K562 (cell line): ENCODE results near the gene CORT. TPM values are rescaled to one million over a fixed set of nuclear protein-coding genes. Genes with fewer than 3 reads are reported as not detected.

Experiments
- CBX2 ChIP-seq: fragments of 200-600 bp; sonication (generic); IDR thresholded peaks from one replicate; pipeline ENCODE4 v1.6.1; 2012; ENCODE audit warnings: mild to moderate bottlenecking, low read length, inconsistent platforms; ENCODE audit not compliant: insufficient read depth, poor library complexity, severe bottlenecking
- CC2D1A ChIP-seq: fragments of 450-650 bp; IDR thresholded peaks from 2 replicates; pipeline ENCODE4 v1.6.1; 2017; ENCODE audit warnings: mild to moderate bottlenecking
- CEBPB ChIP-seq: fragments of 450-650 bp; IDR thresholded peaks from 2 replicates; pipeline ENCODE4 v1.6.1; 2016; ENCODE audit warnings: missing genetic modification characterization, missing compliant biosample characterization
- NR2F6 ChIP-seq: fragments of 450-650 bp; formaldehyde crosslinking; IDR thresholded peaks from 2 replicates; pipeline ENCODE4 v1.4.0; 2020; ENCODE audit warnings: mild to moderate bottlenecking
- POLR2H ChIP-seq: IDR thresholded peaks from 2 replicates; pipeline ENCODE4 v1.6.1; 2016; ENCODE audit warnings: missing genetic modification characterization, low read depth, mild to moderate bottlenecking, control low read depth, missing compliant biosample characterization, moderate library complexity
- RBFOX2 ChIP-seq: fragments of 200-400 bp; formaldehyde crosslinking; IDR thresholded peaks from 2 replicates; pipeline ENCODE4 v1.6.1; 2017; ENCODE audit warnings: low read depth, mild to moderate bottlenecking, low read length, moderate library complexity
- TCF7L2 ChIP-seq: fragments of 150-350 bp; IDR thresholded peaks from 2 replicates; pipeline ENCODE4 v1.6.1; 2016; ENCODE audit warnings: low read depth, mild to moderate bottlenecking, low read length, moderate library complexity
- TRIM24 ChIP-seq, 2 experiments: fragments of 450-650 bp; IDR thresholded peaks; 2 replicates each; pipeline ENCODE4 v1.6.1; 2016
- ZNF23 ChIP-seq: fragments of 250-450 bp; sonication (Bioruptor Pico); IDR thresholded peaks from 2 replicates; pipeline ENCODE4 v1.4.0; 2020; ENCODE audit warnings: mild to moderate bottlenecking
- polyA plus RNA-seq, 8 experiments: library from polyadenylated mRNA; depleted of rRNA in 4 of 8; stranded (reverse) in 5 of 8; unstranded in 3 of 8; fragments of >200 nt; fragmentation: Nextera tagmentation in 2 of 8; fragmentation: Illumina TruSeq in 1 of 8; extraction: Ambion mirVana in 2 of 8; extraction: Trizol in 1 of 8; gene quantifications; 2 replicates each; pipeline versions ENCODE4 v1.2.1 to v1.2.3, GENCODE V29; 2011 to 2014; ENCODE audit warnings: inconsistent platforms in 1 of 8, missing spikeins in 1 of 8
- total RNA-seq, 7 experiments: library from RNA; depleted of rRNA in 6 of 7; stranded (reverse); fragments of >200 nt in 6 of 7; fragmentation: Illumina TruSeq in 2 of 7; extraction: Trizol in 2 of 7; gene quantifications; 2 replicates each; pipeline versions ENCODE4 v1.2.1 to v1.2.3, GENCODE V29; 2011 to 2021; ENCODE audit warnings: low replicate concordance in 1 of 7
- TF ChIP-seq, protein P1 (sequence below): fragments of 150-350 bp; conservative IDR thresholded peaks from 2 replicates; pipeline ENCODE4 v1.6.1; 2014; ENCODE audit warnings: low read length
- TF ChIP-seq, protein P2 (sequence below): fragments of 450-650 bp; IDR thresholded peaks from 2 replicates; pipeline ENCODE4 v1.6.1; 2016; ENCODE audit warnings: antibody characterized with exemption

Gene CORT
- total and polyA plus RNA-seq, 9 of the 15 experiments (the other 6 are each of a cell fraction or from before 2014, with no cell fraction given) = 0.08 to 0.54 (median 0.13) TPM; not detected in 5

DNA sequence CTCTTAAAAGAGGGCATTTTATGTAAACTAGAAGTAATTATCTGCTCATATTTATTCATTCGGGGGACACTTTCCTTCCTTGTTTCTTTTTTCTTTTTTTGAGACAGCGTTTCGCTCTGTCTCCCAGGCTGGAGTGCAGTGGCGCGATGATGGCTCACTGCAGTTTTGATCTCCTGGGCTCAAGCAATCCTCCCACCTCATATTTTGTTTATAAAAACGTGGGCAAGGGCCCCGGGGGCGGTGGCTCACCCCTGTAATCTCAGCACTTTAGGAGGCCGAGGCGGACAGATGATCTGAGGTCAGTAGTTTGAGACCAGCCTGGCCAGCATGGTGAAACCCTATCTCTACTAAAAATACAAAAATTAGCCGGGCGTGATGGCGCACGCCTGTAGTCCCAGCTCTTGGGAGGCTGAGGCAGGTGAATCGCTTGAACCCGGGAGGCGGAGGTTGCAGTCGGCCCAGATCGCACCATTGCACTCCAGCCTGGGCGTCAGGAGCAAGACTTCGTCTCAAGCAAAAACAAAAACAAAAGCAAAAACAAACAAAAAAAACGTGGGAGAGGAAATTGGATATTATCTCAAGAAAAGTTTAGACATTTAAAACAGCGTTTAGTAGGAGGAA lies 23.4 kb downstream of the CORT start (continued):
- TF ChIP-seq RBFOX2 = peak; percentile 30; the same call in 1 of the 2 replicates
- peak in 1 of 2 experiments; percentile 20; a peak in 1 of 4 replicates for TF ChIP-seq TRIM24 (IDR thresholded peaks at IDR 0.05)
- no peak for TF ChIP-seq CC2D1A
- TF ChIP-seq CEBPB (tag) = no peak
- TF ChIP-seq, protein P1, sequence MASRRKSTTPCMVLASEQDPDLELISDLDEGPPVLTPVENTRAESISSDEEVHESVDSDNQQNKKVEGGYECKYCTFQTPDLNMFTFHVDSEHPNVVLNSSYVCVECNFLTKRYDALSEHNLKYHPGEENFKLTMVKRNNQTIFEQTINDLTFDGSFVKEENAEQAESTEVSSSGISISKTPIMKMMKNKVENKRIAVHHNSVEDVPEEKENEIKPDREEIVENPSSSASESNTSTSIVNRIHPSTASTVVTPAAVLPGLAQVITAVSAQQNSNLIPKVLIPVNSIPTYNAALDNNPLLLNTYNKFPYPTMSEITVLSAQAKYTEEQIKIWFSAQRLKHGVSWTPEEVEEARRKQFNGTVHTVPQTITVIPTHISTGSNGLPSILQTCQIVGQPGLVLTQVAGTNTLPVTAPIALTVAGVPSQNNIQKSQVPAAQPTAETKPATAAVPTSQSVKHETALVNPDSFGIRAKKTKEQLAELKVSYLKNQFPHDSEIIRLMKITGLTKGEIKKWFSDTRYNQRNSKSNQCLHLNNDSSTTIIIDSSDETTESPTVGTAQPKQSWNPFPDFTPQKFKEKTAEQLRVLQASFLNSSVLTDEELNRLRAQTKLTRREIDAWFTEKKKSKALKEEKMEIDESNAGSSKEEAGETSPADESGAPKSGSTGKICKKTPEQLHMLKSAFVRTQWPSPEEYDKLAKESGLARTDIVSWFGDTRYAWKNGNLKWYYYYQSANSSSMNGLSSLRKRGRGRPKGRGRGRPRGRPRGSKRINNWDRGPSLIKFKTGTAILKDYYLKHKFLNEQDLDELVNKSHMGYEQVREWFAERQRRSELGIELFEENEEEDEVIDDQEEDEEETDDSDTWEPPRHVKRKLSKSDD = no peak
- no peak for TF ChIP-seq CBX2
- TF ChIP-seq, protein P2, sequence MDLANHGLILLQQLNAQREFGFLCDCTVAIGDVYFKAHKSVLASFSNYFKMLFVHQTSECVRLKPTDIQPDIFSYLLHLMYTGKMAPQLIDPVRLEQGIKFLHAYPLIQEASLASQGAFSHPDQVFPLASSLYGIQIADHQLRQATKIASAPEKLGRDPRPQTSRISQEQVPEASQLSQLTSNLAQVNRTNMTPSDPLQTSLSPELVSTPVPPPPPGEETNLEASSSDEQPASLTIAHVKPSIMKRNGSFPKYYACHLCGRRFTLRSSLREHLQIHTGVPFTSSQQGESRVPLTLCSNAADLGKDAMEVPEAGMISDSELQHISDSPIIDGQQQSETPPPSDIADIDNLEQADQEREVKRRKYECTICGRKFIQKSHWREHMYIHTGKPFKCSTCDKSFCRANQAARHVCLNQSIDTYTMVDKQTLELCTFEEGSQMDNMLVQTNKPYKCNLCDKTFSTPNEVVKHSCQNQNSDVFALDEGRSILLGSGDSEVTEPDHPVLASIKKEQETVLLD = peak; percentile 41
- TF ChIP-seq NR2F6 (CRISPR knock-in tag) = no peak
- no peak for TF ChIP-seq ZNF23
- 0 out of 2 replicates have a peak, but pooled peaks have one; percentile 54 for TF ChIP-seq POLR2H (tag)
- no peak for TF ChIP-seq TCF7L2
